ENCODE data around the gene DOK7.

Gene DOK7

DNA sequence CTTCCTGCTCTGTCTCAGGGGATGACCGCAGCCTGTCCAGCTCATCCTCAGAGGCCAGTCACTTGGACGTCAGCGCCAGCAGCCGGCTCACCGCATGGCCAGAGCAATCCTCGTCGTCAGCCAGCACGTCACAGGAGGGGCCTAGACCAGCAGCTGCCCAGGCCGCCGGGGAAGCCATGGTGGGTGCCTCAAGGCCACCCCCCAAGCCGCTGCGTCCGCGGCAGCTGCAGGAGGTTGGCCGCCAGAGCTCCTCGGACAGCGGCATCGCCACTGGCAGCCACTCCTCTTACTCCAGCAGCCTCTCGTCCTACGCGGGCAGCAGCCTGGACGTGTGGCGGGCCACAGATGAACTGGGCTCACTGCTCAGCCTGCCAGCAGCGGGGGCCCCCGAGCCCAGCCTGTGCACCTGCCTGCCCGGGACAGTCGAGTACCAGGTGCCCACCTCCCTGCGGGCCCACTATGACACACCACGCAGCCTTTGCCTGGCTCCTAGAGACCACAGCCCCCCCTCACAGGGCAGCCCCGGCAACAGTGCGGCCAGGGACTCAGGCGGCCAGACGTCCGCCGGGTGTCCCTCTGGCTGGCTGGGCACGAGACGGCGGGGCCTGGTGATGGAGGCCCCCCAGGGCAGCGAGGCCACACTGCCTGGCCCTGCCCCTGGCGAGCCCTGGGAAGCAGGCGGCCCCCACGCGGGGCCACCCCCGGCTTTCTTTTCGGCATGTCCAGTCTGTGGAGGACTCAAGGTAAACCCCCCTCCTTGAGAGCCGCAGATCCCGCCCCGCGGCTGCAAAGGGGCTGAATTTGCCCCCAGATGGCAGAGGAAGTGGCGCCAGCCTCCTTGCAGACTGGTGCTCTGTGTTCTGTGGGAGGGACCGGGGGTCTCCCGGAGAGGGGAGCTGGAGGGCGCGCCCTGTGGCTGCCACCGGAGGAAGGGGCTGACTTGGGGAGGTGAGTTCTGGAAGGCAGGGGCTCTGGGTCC is 29.9 kb downstream of the DOK7 start:
- no peak for DNase-seq

DNA sequence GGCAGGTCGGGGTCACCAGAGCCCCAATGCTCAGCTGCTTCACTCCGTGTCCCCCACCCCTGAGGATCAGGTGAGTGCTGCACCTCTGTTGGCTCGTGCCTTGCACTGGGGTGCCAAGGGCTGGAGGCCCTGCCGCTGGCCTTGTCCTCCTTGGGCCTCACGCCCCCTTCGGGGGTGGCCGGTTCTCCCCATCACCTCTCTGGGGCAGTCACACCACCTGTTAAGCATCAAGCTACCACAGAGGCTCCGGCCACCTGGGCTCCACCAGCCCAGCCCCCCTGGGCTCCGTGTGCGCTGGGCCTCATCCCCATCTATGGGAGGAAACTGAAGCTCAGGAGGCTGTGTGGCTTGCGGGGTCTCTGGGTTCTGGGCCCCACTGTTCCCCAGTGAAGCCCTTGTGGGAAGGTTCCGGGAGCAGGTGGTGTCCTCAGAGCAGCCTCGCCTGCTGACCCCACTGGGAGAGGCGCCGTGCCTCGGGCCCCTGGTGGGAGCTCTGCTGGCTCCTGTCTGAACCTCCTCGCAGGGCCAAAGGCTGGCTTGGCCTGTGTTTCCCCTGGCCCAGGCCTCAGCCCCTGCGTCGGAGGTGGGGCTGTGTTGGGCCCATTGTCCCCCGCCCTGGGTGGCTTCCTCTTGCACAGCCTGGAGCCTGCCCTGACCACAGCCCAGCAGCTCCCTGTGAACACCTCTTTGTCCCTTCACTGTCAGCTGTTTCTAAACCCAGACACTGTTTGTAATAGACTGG is 30.8 kb downstream of the DOK7 start:
- no peak for DNase-seq

DNA sequence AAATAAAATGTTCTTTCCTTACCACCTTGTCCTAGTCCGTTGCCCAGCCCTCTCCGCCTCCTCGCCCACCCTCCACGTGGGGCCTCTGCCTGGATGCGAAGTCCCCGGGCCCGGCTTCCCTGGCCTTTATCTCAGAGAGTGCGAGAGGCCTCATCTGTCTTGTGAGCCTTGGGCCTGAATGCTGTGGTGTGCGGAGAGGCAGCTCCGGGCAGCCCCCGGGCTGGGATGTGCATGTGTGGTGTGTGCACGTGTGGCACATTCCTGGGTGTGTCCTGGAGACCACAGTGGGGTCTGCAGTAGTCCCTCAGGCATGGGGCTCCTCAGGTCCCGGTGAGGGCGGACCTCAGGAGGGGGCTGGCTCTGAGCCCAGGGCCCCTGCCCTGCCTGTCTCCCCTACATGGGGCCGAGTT is 31.4 kb downstream of the DOK7 start:
- DNase-seq = no peak

DNA sequence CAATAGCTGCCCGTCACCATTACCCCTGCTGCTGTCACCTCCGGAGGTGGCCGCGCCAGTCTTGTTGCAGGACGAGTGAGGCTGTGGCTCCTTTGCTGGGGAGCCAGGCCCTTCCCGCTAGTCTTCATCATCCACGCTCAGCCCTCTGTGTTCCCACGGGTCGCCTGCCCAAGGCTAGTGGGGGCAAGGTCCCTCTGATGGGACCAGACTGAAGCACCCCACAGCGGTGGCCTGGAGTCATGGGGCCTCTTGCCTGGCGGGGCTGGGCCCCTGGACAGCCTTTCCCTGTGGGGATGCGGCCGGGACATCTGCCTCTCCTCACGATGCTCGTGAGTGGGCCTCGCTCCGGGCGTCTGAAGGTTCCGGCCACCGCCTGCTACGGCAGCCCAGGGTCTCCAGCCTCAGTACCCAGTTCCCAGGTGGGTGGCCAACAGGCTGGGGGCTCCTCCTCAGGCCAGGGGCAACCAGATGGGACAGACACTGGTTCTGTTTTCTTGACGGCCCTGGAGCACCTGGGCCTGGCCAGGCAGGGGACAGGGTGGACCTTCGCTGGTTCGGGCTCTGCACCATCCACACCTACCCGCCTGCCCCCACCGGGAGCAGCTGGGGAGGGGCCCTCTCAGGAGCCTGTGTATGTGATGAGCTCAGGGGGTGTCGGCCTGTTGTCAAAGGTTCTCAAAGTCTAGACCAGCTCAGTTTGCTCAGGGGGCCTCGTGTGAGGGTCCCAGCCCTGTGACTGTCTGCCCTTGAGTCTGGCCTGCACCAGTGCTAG is 32.3 kb downstream of the DOK7 start:
- no peak for DNase-seq

DNA sequence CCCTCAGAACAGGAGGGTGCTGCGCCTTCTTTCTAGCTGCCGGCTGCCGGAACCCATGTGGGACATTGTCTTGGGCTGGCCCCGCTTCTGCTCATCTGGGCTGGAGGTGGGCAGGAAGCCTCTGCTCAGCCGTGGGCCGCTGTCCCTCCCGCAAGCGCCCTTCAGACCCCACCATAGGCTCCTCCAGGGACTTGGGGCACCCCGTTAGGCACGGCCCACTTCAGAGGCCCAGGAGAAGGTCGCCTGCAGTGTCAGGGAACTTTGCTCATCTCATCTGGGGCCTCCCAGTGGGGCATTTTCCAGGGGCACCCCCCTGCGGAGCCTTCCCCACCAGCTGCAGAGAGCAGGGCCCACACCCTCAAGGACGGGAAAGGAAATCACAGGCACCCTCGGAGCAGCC is 32.9 kb downstream of the DOK7 start:
- DNase-seq = no peak

DNA sequence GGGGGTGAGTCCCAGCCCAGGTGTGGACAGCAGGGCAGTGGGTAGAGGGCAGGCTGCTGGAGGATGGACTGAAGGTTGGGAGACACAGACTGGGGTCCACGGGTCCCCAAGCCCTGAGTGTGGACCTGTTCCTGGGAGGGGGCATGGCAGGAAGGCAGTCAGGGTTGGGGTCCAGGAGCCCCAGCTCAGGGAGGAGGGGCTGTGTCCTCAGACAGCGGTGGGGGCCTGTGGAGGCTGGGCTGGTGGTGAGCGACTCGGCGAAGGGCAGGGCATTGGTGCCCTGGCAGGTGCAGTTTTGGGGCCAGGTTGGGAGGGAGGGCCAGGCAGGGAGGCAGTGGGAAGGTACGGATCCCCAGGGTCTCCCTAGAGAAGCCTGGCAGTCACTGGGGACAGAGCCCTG is 34.0 kb downstream of the DOK7 start:
- no peak for DNase-seq

DNA sequence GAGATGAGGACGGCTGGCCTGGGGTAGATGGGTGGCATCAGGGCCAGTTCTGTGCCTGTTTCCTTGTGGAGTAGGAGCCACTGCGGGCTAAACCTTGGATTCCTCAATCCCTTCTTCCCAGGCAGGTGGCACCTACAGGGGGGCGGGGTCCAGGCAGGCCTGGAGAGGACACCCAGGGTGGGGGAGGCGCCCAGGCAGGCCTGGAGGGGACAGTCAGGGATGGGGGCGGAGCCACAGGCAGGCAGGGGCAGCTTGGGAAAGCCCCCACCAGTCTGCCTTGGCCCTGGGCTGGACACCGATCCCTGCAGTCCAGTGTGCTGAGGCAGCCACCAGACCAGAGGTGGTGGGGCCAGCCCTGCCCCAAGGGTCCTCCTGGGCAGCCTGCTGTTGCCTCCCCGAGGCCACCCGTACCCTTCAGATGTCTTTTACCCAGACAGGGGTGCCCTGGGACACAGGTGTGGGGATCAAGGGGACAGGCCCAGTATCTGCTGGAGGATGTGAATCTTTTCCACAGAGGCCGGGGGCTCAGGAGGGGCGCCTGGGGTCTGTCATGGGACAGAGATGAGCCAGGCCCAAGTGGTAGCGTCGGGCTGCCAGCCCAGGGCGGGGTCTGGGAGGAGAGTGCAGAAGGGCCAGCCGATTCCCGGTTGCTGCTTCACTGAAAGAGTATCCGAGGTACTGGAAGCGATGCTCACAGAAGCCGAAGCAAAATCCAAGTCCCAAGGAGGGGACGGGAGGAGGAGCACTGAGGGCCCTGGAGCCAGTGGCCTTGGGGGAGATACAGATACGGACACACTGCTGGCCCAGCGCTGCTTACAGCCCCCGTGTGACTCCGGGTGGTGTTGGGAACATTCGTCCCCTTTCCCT is 34.6 kb downstream of the DOK7 start:
- no peak for DNase-seq

DNA sequence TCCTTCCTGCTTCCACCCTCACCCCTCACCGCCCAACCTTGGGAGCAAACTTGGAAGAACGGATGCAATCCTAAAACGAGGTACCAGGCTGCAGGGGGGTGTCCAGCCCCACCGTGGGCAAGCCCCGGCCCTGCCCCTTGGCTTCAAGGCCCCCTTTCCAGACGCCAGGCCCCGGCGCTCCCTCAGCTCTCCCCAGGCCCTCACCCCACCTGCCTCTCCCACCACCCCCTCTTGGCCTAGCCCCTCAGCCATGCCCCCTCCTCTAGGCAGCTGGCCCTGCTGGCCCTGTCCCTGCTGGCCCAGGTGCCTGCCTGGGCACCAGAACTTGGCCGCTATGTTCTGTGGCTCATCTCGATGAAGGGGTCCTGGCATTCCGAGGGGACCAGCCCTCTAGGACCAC is 35.3 kb downstream of the DOK7 start:
- DNase-seq = no peak

DNA sequence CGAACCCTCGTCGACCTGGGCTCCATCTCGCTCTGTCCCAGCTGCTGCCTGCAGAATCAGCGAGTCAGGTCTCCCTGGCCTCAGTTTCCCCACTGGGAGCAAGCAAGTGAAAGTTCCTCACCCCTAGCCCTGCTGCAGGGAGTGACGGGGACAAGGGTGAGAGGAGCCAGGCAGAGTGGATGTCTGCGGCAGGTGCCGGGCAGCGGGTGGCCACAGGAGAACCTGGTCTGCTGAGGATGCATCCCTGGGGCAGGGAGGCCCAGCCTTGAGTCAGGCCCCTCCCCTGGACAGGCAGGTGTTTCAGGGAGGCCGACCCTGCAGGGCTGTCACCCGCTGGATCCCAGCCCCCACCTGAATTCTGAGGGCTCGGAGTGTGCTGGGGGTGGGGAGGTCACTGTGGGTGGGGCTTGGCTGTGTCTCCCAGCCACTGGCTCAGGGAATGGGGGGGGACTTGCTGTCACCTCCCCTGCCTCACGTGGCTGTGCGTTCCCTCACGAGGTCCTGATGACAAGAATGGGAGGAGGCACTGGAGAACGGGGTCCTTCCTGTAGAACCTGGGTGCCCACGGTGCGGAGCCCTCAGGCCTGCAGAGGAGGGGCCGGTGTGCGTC is 35.9 kb downstream of the DOK7 start:
- DNase-seq = no peak

DNA sequence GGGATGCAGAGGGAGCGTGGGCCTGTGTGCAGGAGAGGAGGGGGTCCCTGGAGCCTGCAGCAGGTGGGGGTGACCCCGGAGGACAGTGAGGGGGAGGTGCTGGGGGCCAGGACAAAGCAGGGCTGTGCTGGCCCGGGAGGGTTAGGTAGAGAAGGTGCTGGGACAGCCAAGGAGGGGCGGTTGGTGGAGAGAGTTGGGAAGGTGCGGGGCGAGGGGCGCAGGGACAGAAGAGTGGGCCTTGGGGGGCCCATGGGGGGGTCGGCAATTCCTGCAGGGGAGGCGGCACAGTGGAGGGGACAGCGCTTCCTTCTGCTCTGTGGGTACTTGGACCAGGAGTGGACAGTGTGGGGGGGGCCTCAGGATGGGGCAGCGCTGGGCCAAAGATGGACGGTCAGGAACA is 36.6 kb downstream of the DOK7 start:
- DNase-seq = no peak

DNA sequence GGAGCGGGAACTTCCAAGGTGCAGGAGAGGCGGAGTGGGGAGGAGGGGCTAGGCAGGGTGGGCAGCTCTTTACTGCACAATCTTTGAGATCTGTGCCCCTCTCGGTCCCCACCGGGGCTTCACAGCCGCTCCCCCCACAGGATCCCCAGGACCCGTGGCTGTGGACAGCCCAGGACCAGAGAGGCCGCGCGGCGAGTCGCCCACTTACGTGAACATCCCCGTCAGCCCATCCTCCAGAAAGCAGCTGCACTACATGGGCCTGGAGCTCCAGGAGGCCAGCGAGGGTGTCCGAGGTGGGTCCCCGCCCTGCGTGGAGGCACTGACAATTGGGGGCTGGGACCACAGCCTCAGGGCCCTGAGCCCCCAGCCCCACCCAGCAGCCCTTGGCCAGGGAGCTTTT is 37.0 kb downstream of the DOK7 start:
- no peak for DNase-seq

DNA sequence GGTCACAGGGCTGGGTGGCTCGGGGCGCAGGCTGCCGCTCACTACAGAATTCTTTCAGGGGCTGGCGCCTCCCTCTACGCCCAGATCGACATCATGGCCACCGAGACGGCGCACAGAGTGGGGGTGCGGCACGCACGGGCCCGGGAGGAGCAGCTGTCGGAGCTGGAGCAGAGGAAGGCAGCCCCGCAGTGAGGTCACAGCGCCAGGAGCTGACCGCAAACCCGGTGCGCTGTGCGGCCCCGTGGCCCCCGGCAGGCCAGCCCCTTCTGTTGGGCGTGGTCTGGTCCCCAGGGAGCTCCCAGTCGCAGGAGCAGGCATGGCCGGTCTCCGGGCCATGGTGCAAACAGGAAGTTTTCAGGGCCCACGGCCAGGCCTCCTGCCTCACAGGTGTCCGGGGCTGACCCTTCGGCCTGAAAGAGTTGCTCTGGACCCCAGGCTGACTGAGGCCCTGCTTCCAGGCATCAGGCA is 37.6 kb downstream of the DOK7 start:
- DNase-seq = no peak

DNA sequence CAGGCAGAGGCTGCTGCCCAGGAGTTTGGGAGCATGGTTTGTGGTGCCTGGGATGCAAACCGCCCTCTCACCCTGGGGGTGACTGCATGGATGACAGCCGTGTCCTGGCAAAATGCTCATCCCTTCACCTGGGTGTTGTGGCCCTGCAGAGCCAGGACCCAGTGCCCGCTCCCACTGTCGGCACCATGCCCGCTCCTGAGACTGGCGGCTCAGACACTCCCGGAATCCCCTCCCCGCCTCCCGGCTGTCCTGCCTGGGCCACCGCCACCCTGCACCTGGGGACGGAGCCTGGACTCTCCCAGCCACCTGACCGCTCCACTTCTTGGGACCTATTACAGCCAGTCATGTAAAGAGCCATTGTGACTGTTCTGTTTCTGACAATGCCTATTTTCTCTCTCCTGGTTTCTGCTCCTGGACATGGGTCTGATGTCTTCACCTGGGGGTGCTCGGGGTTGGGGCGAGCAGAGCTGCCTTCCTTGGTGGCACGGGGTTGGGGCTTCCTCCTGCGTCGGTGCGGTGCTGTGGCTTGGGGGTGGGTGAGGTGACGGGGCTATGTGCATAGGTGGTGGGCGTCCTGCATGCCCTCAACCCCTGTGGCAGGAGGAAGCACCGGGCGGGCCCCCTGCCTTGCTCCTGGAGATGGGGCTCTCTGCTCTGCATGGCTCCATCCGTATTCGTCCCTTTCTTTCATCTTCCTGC is 38.2 kb downstream of the DOK7 start:
- DNase-seq = no peak

DNA sequence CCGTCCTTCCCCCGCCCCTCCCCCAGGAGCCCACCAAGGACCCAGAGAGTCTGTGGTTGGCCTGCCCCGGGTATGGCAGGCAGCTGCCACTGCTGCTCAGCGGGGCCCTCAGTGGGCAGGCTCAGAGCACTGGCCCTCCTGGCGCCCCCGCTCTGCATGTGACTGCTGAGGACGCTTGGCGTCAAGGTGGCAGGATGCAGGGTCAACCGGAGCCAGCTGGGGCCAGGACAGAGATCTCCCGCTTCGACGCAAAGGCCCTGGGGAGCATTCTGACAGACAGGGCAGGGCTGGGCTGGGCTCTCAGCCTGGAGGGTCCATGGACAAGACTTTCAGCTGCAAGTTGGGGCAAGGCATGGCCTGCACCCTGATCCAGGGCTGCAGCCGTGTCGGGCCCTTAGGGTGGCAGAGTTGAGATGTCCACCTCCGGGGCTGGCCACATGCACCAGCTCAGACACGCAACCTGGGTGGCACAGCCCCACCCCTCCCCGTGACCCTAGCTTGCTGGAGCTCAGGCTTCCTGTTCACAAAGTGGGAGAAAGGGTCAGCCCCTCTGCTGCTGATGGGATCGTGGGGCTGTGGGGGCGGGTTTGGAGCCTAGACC is 38.8 kb downstream of the DOK7 start:
- DNase-seq = no peak

DNA sequence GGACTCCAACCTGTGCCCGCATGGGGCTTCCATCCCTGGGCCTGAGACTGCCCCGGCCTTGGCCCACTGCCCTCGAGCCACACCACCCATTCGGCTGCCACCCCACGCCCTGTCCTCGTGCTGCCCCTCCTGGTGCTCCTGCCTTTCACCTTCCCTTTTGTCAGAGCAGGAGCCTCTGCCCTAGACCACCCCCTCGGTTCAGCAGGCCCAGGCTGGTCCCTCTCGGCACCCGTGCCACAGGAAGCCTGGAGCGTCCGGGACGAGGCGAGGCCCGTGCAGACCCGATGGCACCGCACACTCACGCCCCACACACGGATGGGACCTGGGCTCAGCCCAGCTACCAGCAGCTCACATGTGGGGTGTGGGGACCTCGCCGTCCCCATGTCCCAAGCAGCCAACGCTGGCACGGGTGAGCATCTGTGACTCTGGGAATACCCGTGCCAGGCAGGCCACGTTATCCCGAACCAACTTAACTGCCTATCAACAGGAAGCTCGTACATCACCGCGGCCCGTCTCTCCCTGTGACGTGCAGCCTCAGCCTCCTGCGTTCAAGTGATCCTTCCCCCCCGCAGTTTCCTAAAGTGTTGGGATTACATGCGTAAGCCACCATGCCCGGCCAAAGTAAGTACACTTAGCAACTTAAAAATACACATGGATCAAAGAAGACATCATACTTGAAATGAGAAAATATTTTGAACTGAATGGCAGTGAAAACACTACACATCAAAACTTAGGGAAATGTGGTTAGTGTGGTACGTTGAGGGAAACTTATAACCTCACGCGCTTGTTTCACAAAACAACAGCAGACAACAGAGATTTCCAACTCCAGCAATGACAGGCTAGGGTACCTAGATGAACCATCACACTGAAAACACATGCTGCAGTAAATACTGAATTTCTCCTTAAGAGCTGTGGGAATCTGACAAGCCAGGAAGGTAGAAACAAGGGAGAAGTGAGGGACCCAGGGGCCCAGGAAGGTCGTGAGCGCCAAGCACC is 40.1 kb downstream of the DOK7 start:
- DNase-seq = no peak

DNA sequence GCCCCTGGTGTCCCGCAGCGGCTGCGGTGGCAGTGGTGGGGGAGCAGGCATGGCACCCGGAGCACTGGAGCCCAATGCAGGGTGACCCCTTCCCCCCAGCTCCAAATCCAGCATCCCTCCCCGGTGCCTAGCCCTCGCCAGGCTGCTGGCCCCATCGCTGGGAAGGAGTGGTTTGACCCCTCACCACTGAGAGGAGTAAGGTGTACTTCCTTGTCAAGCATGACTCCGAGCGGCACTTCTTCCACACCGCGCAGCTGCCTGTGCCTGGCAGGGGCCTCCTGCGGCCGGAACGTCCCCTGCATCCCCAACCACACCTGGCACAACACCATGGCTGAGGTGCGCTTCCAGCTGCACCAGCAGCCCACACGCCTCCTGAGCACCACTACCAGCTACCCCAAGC is 42.1 kb downstream of the DOK7 start:
- DNase-seq = no peak

DNA sequence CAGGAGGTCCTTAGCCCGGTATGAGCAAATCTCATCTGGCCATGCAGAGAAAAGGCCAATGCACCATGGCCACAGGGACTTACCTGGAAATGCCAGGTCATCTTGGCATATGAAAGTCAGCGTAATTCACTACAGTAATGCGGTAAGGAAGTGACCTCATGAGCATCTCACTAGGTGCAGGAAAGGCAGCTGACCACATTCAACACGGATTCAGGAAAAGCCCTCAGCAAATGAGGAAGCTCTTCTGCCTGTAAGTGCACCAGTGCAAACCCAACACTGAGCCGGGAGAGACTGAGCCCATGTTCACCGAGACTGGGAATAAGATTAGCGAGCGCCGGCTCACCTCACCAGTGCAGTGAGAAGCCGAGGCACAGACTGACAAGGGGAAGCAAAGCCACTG is 45.4 kb downstream of the DOK7 start:
- DNase-seq = no peak

DNA sequence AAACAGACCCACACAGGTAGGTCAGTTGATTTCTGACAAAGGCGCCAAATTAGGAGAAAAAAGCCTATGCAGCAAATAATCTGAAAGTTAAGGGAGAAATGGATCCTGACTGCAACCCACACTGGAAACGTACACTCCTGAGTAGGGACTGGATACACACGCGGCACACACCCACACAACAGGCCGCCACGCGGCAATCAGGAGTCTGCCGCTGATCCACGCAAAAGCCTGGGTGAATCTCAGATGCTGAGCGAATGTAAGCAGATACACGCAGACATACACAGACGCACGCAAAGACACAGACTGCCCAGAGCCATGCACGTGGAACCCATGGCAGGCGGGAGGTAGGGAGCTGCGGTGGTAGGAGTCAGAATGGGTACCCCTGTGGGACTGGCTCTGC is 47.4 kb downstream of the DOK7 start:
- no peak for DNase-seq

DNA sequence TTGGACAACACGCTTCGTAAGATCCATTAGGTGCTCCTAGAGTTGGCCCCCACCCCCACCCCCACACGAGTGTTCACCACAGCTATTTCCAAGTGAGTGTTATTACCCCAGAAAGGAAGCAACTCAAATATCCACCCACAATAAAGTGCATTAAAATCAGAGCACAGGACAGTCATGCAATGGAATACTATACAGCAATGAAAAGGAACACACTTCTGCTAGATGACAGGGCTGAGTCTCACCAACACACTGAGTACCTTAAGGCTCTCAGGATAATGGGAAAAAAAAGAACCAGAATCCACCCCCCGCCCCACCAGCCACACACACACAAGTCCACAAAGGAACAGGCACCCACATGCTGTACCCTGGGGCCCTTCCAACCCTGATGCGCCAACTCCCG is 48.1 kb downstream of the DOK7 start:
- DNase-seq = no peak
